HUES6 (cell line): ENCODE results near the gene C5orf47.

Source experiments
- H3K27ac ChIP-seq: 2 replicates; pipeline ENCODE4 v1.7.0; 2013; ENCODE audit warnings: low read depth, mild to moderate bottlenecking, low read length, inconsistent platforms
- H3K27me3 ChIP-seq: 2 replicates; pipeline ENCODE4 v1.6.1; 2013; ENCODE audit warnings: low read length; ENCODE audit not compliant: control insufficient read depth, insufficient read depth
- H3K36me3 ChIP-seq: 2 replicates; pipeline ENCODE4 v1.6.1; 2013; ENCODE audit warnings: low read length; ENCODE audit not compliant: control insufficient read depth, insufficient read depth
- H3K4me1 ChIP-seq: 2 replicates; pipeline ENCODE4 v1.6.1; 2013; ENCODE audit warnings: low read length; ENCODE audit not compliant: control insufficient read depth, insufficient read depth
- H3K4me3 ChIP-seq: 2 replicates; pipeline ENCODE4 v1.5.1; 2013; ENCODE audit warnings: low read depth, low read length
- H3K9ac ChIP-seq: one replicate; pipeline ENCODE4 v1.6.1; 2013; ENCODE audit warnings: mild to moderate bottlenecking, low read length
- H3K9me3 ChIP-seq: 2 replicates; pipeline ENCODE4 v1.6.1; 2013; ENCODE audit warnings: low read depth, low read length; ENCODE audit not compliant: control insufficient read depth, insufficient read depth

Gene C5orf47

GRCh38 chr5:174046558-174046957 lies 57.6 kb downstream of the C5orf47 start:
- Histone ChIP-seq H3K27ac (no peak overlapping the region), H3K4me1 (no peaks in the 10 kb centered on the region), H3K9ac (no peak overlapping the region), H3K27me3 (peaks cover 7% of the 10 kb centered on the region; the same call in 1 of the 2 replicates), H3K4me3 (no peak overlapping the region), H3K9me3 (no peaks in the 10 kb centered on the region), H3K36me3 (no peaks in the 10 kb centered on the region)

GRCh38 chr5:174047472-174048099 lies 58.6 kb downstream of the C5orf47 start:
- Histone ChIP-seq H3K27ac (no peak overlapping the region), H3K36me3 (no peaks in the 10 kb centered on the region), H3K4me1 (no peaks in the 10 kb centered on the region), H3K9me3 (no peaks in the 10 kb centered on the region), H3K4me3 (no peak overlapping the region), H3K9ac (no peak overlapping the region), H3K27me3 (peaks cover 7% of the 10 kb centered on the region; the same call in 1 of the 2 replicates)

DNA sequence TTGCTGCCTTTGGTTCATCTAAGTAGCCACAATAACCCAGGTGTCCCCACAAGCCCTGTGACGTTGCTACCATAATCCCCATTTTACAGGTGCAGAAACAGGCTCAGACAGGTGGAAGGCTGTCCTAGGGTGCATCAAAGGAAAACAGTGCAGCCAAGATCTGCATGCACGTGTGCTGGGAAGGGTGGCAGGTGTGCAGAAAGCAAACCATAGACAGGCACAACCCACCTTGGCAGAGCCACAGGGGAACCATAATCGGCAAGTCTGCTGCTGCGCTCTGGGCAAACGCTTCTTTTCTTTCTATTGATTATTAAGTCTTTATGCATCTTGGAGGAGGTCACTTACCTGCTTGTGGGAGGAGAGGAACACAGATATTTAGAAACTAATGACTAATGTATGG lies 63.7 kb downstream of the C5orf47 start:
- Histone ChIP-seq H3K36me3 (no peaks in the 10 kb centered on the region), H3K4me1 (no peaks in the 10 kb centered on the region)

GRCh38 chr5:174053905-174054304 lies 64.9 kb downstream of the C5orf47 start:
- Histone ChIP-seq H3K9ac (no peak overlapping the region), H3K4me1 (no peaks in the 10 kb centered on the region), H3K27ac (no peak overlapping the region), H3K4me3 (no peak overlapping the region), H3K27me3 (peaks cover 3% of the 10 kb centered on the region; the same call in 1 of the 2 replicates), H3K36me3 (no peaks in the 10 kb centered on the region), H3K9me3 (no peaks in the 10 kb centered on the region)

More for the DNA sequence above, 63.7 kb downstream of the C5orf47 start:
- Histone ChIP-seq H3K9me3 (no peaks in the 10 kb centered on the region), H3K27me3 (peaks cover 3% of the 10 kb centered on the region; the same call in 1 of the 2 replicates), H3K27ac (no peak overlapping the region), H3K9ac (no peak overlapping the region), H3K4me3 (no peak overlapping the region)
